GM20000 (cell line): ENCODE results near the gene KIRREL3.

Experiments
- DNase-seq: peaks from one replicate; pipeline ENCODE4 v3.0.0; 2012; ENCODE audit warnings: low spot score
- CTCF ChIP-seq: IDR thresholded peaks from 2 replicates; pipeline ENCODE4 v1.5.1; 2012; ENCODE audit warnings: mild to moderate bottlenecking, control low read depth; ENCODE audit errors: extremely low read depth, missing control alignments

KIRREL3 gene

DNA sequence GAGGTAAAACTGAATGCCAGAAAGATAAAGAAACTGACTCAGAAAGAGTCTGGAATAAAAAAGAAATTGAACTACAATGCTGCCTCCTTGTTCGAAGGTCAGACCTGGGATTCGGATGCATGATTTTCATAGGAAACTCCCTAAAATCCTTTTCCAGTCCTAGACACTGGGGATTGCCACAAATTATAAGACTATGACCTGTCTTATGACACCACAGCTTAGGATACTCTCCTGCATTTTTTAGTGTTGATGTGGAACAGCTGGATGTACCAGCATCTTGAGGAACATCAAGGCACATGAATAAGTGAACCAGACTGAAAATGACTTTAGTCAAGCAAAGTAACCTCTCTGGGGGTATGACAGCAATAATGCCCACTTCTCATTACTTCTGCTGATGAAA is 9.0 kb downstream of the KIRREL3 start:
- no peak for DNase-seq
- TF ChIP-seq CTCF, result no peak

DNA sequence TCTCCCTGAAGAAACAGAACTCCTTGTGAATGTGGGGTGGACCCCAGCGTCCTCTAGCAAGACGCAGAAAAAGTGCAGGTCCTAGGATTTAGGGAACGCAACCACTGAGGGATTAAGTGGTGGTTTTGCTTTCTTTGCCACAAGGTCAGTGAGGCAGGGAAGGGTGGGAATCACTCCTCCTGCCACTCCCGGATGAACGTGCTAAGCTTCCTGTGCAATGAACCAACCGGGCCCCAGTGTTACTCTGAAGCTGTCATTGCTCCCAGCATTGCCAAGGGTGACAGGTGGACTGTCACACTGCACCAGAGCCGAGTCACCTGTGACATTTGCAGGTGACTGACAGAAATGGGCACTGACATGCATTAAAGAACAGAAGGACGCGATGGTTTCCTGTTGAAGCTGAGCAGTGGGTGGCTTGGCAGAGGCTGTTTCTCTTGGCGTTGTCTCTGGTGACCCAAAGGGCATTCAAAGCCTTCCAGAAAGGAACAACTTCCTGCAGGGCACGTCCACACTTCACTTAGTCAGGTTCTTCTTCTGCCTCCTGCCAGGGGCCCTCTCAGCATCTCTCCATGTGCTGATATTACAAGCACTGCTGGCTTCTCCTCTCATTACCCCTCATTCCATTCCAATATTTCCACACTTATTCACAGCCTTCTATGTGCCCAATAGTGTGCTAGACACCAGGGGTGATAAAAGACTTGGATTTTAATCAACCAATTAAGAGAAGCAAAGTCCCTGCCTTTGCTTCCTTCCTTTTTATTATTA is 9.7 kb downstream of the KIRREL3 start:
- no peak for TF ChIP-seq CTCF

DNA sequence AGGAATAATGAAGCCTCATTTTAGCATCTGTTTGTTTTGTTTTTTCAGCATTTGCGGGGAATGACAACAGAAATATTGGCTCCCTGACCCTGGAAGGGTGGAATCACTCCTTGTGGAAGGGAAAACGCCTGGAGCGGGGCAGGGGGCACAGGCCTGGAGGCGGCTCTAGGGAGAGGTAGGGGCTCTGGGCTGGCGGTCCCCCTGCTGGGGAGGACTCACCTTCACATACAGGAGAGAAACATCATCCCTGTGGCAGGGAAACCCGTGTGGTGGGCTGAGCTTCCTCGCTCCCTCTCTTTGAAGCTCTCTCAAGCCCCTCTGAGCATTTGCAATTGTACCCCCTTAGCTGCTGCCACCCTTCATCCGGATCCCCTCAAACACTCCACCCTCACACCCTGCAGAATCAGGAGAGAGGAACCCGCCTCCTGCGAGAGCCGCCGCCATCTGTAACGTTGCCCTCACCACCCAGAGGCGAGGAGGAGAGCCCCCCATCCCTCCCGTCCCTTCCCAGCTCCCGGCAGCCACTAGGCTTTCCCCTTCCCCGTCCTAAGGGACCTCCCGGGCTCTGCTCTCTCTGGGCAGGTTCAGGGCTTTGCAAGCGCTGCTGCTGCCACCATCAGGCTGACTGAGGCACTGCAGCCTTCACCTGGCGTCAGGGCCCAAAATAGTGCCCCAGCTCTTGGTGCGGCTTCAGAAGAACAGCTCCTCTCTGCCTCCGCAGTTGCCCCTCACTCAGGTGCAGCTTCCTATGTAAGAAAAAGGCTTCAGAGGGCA is 10.4 kb downstream of the KIRREL3 start:
- peak; percentile 79 for DNase-seq
- peak; percentile 95 for TF ChIP-seq CTCF

More for the DNA sequence above, 9.7 kb downstream of the KIRREL3 start:
- no peak for DNase-seq

- DNase-seq, result no peak
- no peak for TF ChIP-seq CTCF
Observed at GRCh38 chr11:126988655-126989054, 11.9 kb downstream of the KIRREL3 start.

DNA sequence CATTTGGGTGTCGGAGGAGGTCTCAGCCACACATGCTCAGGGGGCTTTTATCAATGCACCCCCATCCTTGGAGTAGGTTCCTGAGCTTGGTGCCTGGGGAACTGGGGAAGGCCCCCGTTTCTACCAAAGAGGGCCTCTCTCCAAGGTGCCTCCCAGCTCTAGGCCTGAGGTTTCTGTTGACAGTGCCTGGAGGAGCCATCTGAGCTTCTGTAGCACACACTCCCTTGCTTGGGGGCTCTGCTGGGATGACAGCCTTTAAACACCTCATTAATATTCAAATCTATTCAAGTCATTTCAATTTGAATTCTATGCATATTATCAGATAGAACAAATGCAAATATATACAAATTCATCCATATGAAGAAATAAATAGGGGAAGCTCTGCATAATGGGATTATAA is 18.9 kb downstream of the KIRREL3 start:
- TF ChIP-seq CTCF, result no peak
- DNase-seq, result no peak

GRCh38 chr11:126978911-126979310 is 21.7 kb downstream of the KIRREL3 start:
- TF ChIP-seq CTCF, result no peak
- no peak for DNase-seq

- no peak for DNase-seq
- TF ChIP-seq CTCF, result no peak
Observed at GRCh38 chr11:126978165-126978564, 22.4 kb downstream of the KIRREL3 start.
